Mesenchymal stem cell (in vitro differentiated cells and primary cell): ENCODE results near the gene VN1R5.
"Not testable (repeated sequence)": the region's sequence is repeated elsewhere in the genome, so short reads cannot be mapped to it uniquely, and the experiment has no call there.

ENCODE experiments used
- DNase-seq: peaks from one replicate; pipeline ENCODE4 v3.0.0-alpha.2; 2013
- H2AFZ ChIP-seq: one replicate; pipeline ENCODE4 v1.6.1; 2013; ENCODE audit warnings: low read depth, mild to moderate bottlenecking, control low read depth, inconsistent platforms, low read length, moderate library complexity
- H2AK5ac ChIP-seq: 2 replicates; pipeline ENCODE4 v1.6.1; 2013; ENCODE audit warnings: low read length, moderate library complexity, mild to moderate bottlenecking, inconsistent platforms; ENCODE audit not compliant: severe bottlenecking
- H2BK120ac ChIP-seq: one replicate; pipeline ENCODE4 v1.6.1; 2013; ENCODE audit warnings: low read depth, mild to moderate bottlenecking, inconsistent platforms, low read length, moderate library complexity
- H2BK12ac ChIP-seq, 2 experiments: one replicate each; pipeline ENCODE4 v1.6.1; 2013; ENCODE audit warnings: inconsistent platforms in 2 of 2, low read length in 2 of 2, mild to moderate bottlenecking in 2 of 2, moderate library complexity in 2 of 2, control low read depth in 1 of 2
- H2BK15ac ChIP-seq: one replicate; pipeline ENCODE4 v1.6.1; 2013; ENCODE audit warnings: mild to moderate bottlenecking, low read depth, inconsistent platforms; ENCODE audit not compliant: poor library complexity, severe bottlenecking
- H2BK5ac ChIP-seq: 2 replicates; pipeline ENCODE4 v1.6.1; 2013; ENCODE audit warnings: low read depth, mild to moderate bottlenecking, low read length, control low read depth, inconsistent platforms; ENCODE audit not compliant: poor library complexity, severe bottlenecking
- H3K14ac ChIP-seq, 2 experiments: one replicate each; pipeline ENCODE4 v1.6.1; 2013; ENCODE audit warnings: inconsistent platforms in 2 of 2, low read length in 2 of 2, control low read depth in 1 of 2, mild to moderate bottlenecking in 1 of 2, moderate library complexity in 1 of 2
- H3K18ac ChIP-seq, 2 experiments: one replicate each; pipeline ENCODE4 v1.6.1; 2013; ENCODE audit warnings: inconsistent platforms in 2 of 2, low read length in 2 of 2, control low read depth in 1 of 2, low read depth in 1 of 2, mild to moderate bottlenecking in 1 of 2
- H3K23ac ChIP-seq, 2 experiments: one replicate each; pipeline ENCODE4 v1.6.1; 2013; ENCODE audit warnings: inconsistent platforms in 2 of 2, low read length in 2 of 2, mild to moderate bottlenecking in 2 of 2, moderate library complexity in 2 of 2, control low read depth in 1 of 2
- H3K27ac ChIP-seq: 2 replicates; pipeline ENCODE4 v1.5.1; 2013; ENCODE audit warnings: mild to moderate bottlenecking, moderate library complexity, low read length, control low read depth, inconsistent platforms; ENCODE audit not compliant: poor library complexity, severe bottlenecking
- H3K27me3 ChIP-seq, 2 experiments: 2 replicates each; pipeline versions ENCODE4 v1.6.1 to v1.7.0; 2013; ENCODE audit warnings: low read length in 2 of 2, mild to moderate bottlenecking in 2 of 2, moderate library complexity in 2 of 2, control low read depth in 1 of 2, inconsistent platforms in 1 of 2; ENCODE audit not compliant: control insufficient read depth in 1 of 2, insufficient read depth in 1 of 2
- H3K36me3 ChIP-seq, 2 experiments: 2 replicates each; pipeline versions ENCODE4 v1.6.1 to v1.7.0; 2013; ENCODE audit warnings: low read length in 2 of 2, control low read depth in 1 of 2, inconsistent platforms in 1 of 2, low read depth in 1 of 2, mild to moderate bottlenecking in 1 of 2; ENCODE audit not compliant: insufficient read depth in 2 of 2, control insufficient read depth in 1 of 2
- H3K4ac ChIP-seq, 2 experiments: one replicate each; pipeline ENCODE4 v1.6.1; 2013; ENCODE audit warnings: inconsistent platforms in 2 of 2, low read length in 2 of 2, mild to moderate bottlenecking in 2 of 2, moderate library complexity in 2 of 2, control low read depth in 1 of 2, low read depth in 1 of 2
- H3K4me1 ChIP-seq: 2 replicates; pipeline ENCODE4 v1.6.1; 2013; ENCODE audit warnings: low read depth, low read length, control low read depth; ENCODE audit not compliant: control insufficient read depth, insufficient read depth
- H3K4me2 ChIP-seq: 2 replicates; pipeline ENCODE4 v1.6.1; 2013; ENCODE audit warnings: low read length, mild to moderate bottlenecking, inconsistent platforms; ENCODE audit not compliant: poor library complexity, severe bottlenecking
- H3K4me3 ChIP-seq, 2 experiments: 2 replicates each; pipeline versions ENCODE4 v1.5.1 to v1.7.0; 2013; ENCODE audit warnings: low read length in 2 of 2, mild to moderate bottlenecking in 2 of 2, control low read depth in 1 of 2, low read depth in 1 of 2; ENCODE audit not compliant: insufficient read depth in 1 of 2
- H3K79me1 ChIP-seq: replicated peaks from 2 replicates; pipeline ENCODE4 v1.6.1; 2013; ENCODE audit warnings: mild to moderate bottlenecking, control low read depth, low read length, inconsistent platforms; ENCODE audit not compliant: poor library complexity, severe bottlenecking
- H3K9ac ChIP-seq: 2 replicates; pipeline ENCODE4 v1.7.0; 2013; ENCODE audit warnings: mild to moderate bottlenecking, low read length, moderate library complexity
- H3K9me3 ChIP-seq: 2 replicates; pipeline ENCODE4 v1.7.0; 2013; ENCODE audit warnings: mild to moderate bottlenecking, low read length; ENCODE audit not compliant: control insufficient read depth
- H4K8ac ChIP-seq: one replicate; pipeline ENCODE4 v1.6.1; 2013; ENCODE audit warnings: inconsistent platforms, mild to moderate bottlenecking, low read length, moderate library complexity
- H4K91ac ChIP-seq: one replicate; pipeline ENCODE4 v1.6.1; 2013; ENCODE audit warnings: mild to moderate bottlenecking, low read length, inconsistent platforms
- WGBS: methylation state at CpG from one replicate; pipeline ENCODE4 v1.1.7; 2013; ENCODE audit warnings: mixed read lengths; 5-methylcytosine and 5-hydroxymethylcytosine counted together

VN1R5 gene

GRCh38 chr1:247218121-247218651 is 37.7 kb upstream of the VN1R5 start:
- WGBS = 83% methylated on average over 4 of the region's 6 CpGs
- Histone ChIP-seq H3K9me3 (peaks cover 7% of the 10 kb centered on the region), H2AFZ (no peak overlapping the region), H2BK15ac (no peak overlapping the region), H3K27me3 (no peaks in the 10 kb centered on the region), H2BK120ac (peak overlapping the region; percentile 19), H2BK12ac (no peak overlapping the region), H3K36me3 (no peaks in the 10 kb centered on the region), H3K4ac (no peak overlapping the region), H3K79me1 (no peaks in the 10 kb centered on the region), H3K18ac (no peak overlapping the region), H4K91ac (no peak overlapping the region), H2BK5ac (no peak overlapping the region), H4K8ac (no peak overlapping the region), H2AK5ac (no peak overlapping the region), H3K23ac (no peak overlapping the region), H3K4me3 (no peak overlapping the region), H3K4me1 (no peaks in the 10 kb centered on the region), H3K14ac (no peak overlapping the region), H3K4me2 (no peak overlapping the region), H3K9ac (no peak overlapping the region), H3K27ac (no peak overlapping the region)
- no peak for DNase-seq

GRCh38 chr1:247220280-247220679 is 35.6 kb upstream of the VN1R5 start:
- H2BK15ac ChIP-seq, H3K4ac ChIP-seq, H3K4me3 ChIP-seq, H3K36me3 ChIP-seq, H2AFZ ChIP-seq, H2AK5ac ChIP-seq, H3K9ac ChIP-seq, H3K27ac ChIP-seq, DNase-seq, H4K91ac ChIP-seq, H3K79me1 ChIP-seq, H3K4me1 ChIP-seq, H4K8ac ChIP-seq, H3K14ac ChIP-seq, H3K23ac ChIP-seq, H2BK5ac ChIP-seq, H3K4me2 ChIP-seq, H3K27me3 ChIP-seq, H3K18ac ChIP-seq, H2BK120ac ChIP-seq, H2BK12ac ChIP-seq: not testable (repeated sequence)
- peaks cover 23% of the 10 kb centered on the region for H3K9me3 ChIP-seq
- 98% methylated on average over 21 of the region's 30 CpGs for WGBS

- Histone ChIP-seq H2AK5ac (no peak overlapping the region), H2BK12ac (no peak overlapping the region), H2BK5ac (no peak overlapping the region), H3K4me2 (no peak overlapping the region), H2BK15ac (no peak overlapping the region), H3K4ac (no peak overlapping the region), H3K18ac (no peak overlapping the region), H3K9ac (no peak overlapping the region), H3K4me1 (no peaks in the 10 kb centered on the region), H3K4me3 (no peak overlapping the region), H3K27ac (no peak overlapping the region), H3K27me3 (no peaks in the 10 kb centered on the region), H4K8ac (no peak overlapping the region), H3K9me3 (peaks cover 32% of the 10 kb centered on the region), H3K23ac (no peak overlapping the region), H2BK120ac (no peak overlapping the region), H4K91ac (no peak overlapping the region), H3K14ac (no peak overlapping the region), H2AFZ (no peak overlapping the region), H3K79me1 (no peaks in the 10 kb centered on the region), H3K36me3 (no peaks in the 10 kb centered on the region)
- DNase-seq = no peak
- 65% methylated on average over 2 of the region's 3 CpGs for WGBS
These were observed 33.0 kb upstream of the VN1R5 start for GRCh38 chr1:247222840-247223239.

- Histone ChIP-seq H3K79me1 (no peaks in the 10 kb centered on the region), H3K9ac (no peak overlapping the region), H3K4me1 (no peaks in the 10 kb centered on the region)
These were observed 31.1 kb upstream of the VN1R5 start for GRCh38 chr1:247224822-247225221.

More at GRCh38 chr1:247224822-247225221, 31.1 kb upstream of the VN1R5 start:
- Histone ChIP-seq H3K4me3 (no peak overlapping the region), H2BK12ac (no peak overlapping the region), H2AK5ac (no peak overlapping the region), H3K4me2 (no peak overlapping the region), H3K18ac (no peak overlapping the region), H3K27ac (no peak overlapping the region), H3K9me3 (peaks cover 38% of the 10 kb centered on the region), H4K91ac (no peak overlapping the region), H2AFZ (no peak overlapping the region), H3K14ac (no peak overlapping the region), H3K36me3 (no peaks in the 10 kb centered on the region), H2BK15ac (no peak overlapping the region), H2BK5ac (no peak overlapping the region), H3K4ac (no peak overlapping the region), H4K8ac (no peak overlapping the region), H3K23ac (no peak overlapping the region), H2BK120ac (no peak overlapping the region), H3K27me3 (no peaks in the 10 kb centered on the region)
- no peak for DNase-seq
